Effector memory CD8-positive, alpha-beta T cell (primary cell): ENCODE measurements around the gene CDH4.

Experiments used
- ATAC-seq: fragments of 150-1000 bp; cut with Tn5 transposase; replicated peaks from 2 replicates; pipeline ENCODE4 v1.10.0; 2021; ENCODE audit warnings: mild to moderate bottlenecking, moderate library complexity
- DNase-seq, 3 experiments: peaks; one replicate each; pipeline ENCODE4 v3.0.0; 2021
- H3K27ac Mint-ChIP-seq, 2 donors: one replicate each; pipeline ENCODE4 v1.8.0; 2022; ENCODE audit warnings: mild to moderate bottlenecking in 2 of 2, mixed read lengths in 2 of 2, moderate library complexity in 2 of 2
- H3K27me3 Mint-ChIP-seq, 2 donors: one replicate each; pipeline ENCODE4 v1.8.0; 2022; ENCODE audit warnings: mixed read lengths in 2 of 2
- H3K36me3 Mint-ChIP-seq: one replicate; pipeline ENCODE4 v1.8.0; 2022; ENCODE audit warnings: mild to moderate bottlenecking, moderate library complexity, mixed read lengths; ENCODE audit not compliant: insufficient read depth
- H3K4me1 Mint-ChIP-seq, 2 donors: one replicate each; pipeline ENCODE4 v1.8.0; 2022; ENCODE audit warnings: low read depth in 2 of 2, mixed read lengths in 2 of 2
- H3K4me3 Mint-ChIP-seq, 2 donors: one replicate each; pipeline ENCODE4 v1.8.0; 2022; ENCODE audit warnings: mild to moderate bottlenecking in 2 of 2, mixed read lengths in 2 of 2, moderate library complexity in 2 of 2
- H3K9me3 Mint-ChIP-seq, 2 donors: one replicate each; pipeline ENCODE4 v1.8.0; 2022; ENCODE audit warnings: mixed read lengths in 2 of 2

CDH4 gene

GRCh38 chr20:61723529-61724257 lies 471.6 kb downstream of the CDH4 start:
- H3K27me3 Mint-ChIP-seq: no peaks in the 10 kb centered on the region
- no peak overlapping the region for H3K4me3 Mint-ChIP-seq
- no peak overlapping the region for H3K27ac Mint-ChIP-seq
- H3K36me3 Mint-ChIP-seq: no peaks in the 10 kb centered on the region
- DNase-seq: no peak
- ATAC-seq: no peak
- H3K4me1 Mint-ChIP-seq: peaks cover 12 to 15% of the 10 kb centered on the region in 2 donors
- H3K9me3 Mint-ChIP-seq: no peaks in the 10 kb centered on the region

GRCh38 chr20:61724376-61724775 lies 472.3 kb downstream of the CDH4 start:
- DNase-seq: no peak

DNA sequence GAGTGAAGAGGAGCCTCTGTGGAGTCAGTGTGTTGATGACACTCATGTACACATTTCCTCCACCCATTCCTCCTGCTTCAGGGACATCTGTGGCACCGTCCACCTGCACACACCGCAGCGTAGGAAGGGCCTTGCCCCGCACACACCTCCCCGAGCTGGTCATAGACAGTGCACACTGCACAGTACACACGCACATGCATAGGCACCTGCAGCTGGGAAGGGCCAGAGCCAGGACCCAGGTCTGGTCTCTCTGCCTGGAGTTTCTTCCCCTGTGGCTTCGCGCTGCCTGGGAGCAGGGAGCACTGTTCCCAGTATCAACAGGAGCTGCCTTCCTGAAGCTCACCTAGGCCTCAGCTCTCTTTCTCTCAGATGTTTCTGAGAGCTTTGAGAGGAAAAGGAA lies 473.1 kb downstream of the CDH4 start:
- Mint-ChIP-seq H3K27me3 (no peaks in the 10 kb centered on the region), H3K36me3 (no peaks in the 10 kb centered on the region), H3K27ac (no peak overlapping the region), H3K9me3 (no peaks in the 10 kb centered on the region), H3K4me1 (peaks cover under 1 to 4% of the 10 kb centered on the region in 2 donors), H3K4me3 (no peak overlapping the region)
- DNase-seq: no peak
- no peak for ATAC-seq

More at GRCh38 chr20:61724376-61724775, 472.3 kb downstream of the CDH4 start:
- peaks cover 8 to 10% of the 10 kb centered on the region in 2 donors for H3K4me1 Mint-ChIP-seq
- H3K9me3 Mint-ChIP-seq: no peaks in the 10 kb centered on the region
- H3K36me3 Mint-ChIP-seq: no peaks in the 10 kb centered on the region
- H3K27me3 Mint-ChIP-seq: no peaks in the 10 kb centered on the region
- H3K27ac Mint-ChIP-seq: no peak overlapping the region
- H3K4me3 Mint-ChIP-seq: no peak overlapping the region
- no peak for ATAC-seq

DNA sequence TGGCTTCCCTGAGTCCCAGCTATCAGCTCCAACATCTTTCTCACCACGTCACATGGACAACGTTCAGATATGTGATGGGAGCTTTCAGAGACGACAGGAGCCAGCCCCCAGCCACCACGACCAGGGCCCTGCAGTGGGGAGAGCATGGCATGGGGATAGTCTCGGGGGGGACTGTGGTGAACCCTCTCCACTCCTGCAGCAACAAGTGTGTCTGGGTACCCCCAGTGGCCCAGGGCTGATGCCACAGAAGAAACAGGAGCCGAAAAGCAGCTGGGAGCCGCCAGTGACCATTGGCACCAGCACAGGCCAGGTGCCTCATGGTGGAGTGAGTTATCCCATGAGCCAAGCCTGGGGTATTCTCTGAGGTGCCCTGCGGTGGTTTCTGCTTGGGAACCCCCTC lies 473.9 kb downstream of the CDH4 start:
- H3K4me1 Mint-ChIP-seq: no peaks in the 10 kb centered on the region
- no peak overlapping the region for H3K4me3 Mint-ChIP-seq
- H3K9me3 Mint-ChIP-seq: no peaks in the 10 kb centered on the region
- no peak for ATAC-seq
- DNase-seq: no peak
- H3K36me3 Mint-ChIP-seq: no peaks in the 10 kb centered on the region
- no peak overlapping the region for H3K27ac Mint-ChIP-seq
- no peaks in the 10 kb centered on the region for H3K27me3 Mint-ChIP-seq

DNA sequence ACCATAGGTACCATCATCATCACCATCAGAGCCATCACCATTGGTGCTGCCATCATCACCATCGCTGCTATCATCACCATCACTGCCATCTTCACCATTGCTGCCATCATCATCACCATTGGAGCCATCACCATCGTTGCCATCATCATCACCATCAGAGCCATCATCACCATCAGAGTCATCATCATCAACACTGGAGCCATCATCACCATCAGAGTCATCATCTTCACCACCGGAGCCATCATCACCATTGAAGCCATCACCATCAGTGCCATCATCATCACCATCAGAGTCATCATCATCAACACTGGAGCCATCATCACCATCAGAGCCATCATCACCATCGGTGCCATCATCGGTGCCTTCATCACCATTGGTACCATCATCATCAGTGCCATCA lies 474.9 kb downstream of the CDH4 start:
- Mint-ChIP-seq H3K27ac (no peak overlapping the region), H3K27me3 (peaks cover 1 to 2% of the 10 kb centered on the region in 2 donors), H3K36me3 (no peaks in the 10 kb centered on the region), H3K9me3 (no peaks in the 10 kb centered on the region), H3K4me3 (no peak overlapping the region), H3K4me1 (no peaks in the 10 kb centered on the region)
- no peak for ATAC-seq
- DNase-seq: no peak

DNA sequence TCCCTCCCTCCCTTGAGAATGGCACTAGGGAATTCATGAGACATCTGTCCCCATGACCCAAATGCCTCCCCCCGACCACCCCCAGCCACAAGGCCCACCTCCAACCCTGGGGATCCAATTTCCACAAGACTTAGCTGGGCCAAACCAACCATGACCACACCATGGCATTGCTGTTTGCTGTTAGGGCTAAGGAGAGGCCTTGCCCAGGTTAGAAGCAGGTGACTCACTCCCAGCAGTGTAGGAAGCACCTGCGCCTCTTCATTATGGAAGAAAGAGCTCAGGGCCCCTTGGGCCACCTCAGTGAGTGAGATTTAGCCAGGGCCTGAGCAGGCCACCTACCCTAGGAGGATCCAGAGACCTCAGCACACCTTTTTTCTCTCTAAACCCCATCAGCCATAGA lies 475.7 kb downstream of the CDH4 start:
- no peaks in the 10 kb centered on the region for H3K4me1 Mint-ChIP-seq
- no peak overlapping the region for H3K4me3 Mint-ChIP-seq
- ATAC-seq: no peak
- no peaks in the 10 kb centered on the region for H3K9me3 Mint-ChIP-seq
- no peak for DNase-seq
- H3K27me3 Mint-ChIP-seq: peaks cover 8 to 9% of the 10 kb centered on the region in 2 donors
- H3K36me3 Mint-ChIP-seq: no peaks in the 10 kb centered on the region
- no peak overlapping the region for H3K27ac Mint-ChIP-seq

- Mint-ChIP-seq H3K4me3 (no peak overlapping the region), H3K27ac (no peak overlapping the region), H3K27me3 (peaks cover 8 to 14% of the 10 kb centered on the region in 2 donors), H3K36me3 (no peaks in the 10 kb centered on the region), H3K4me1 (no peaks in the 10 kb centered on the region), H3K9me3 (no peaks in the 10 kb centered on the region)
- DNase-seq (no peak), ATAC-seq (no peak)
These were observed 476.3 kb downstream of the CDH4 start for GRCh38 chr20:61728326-61728725.

- no peak for DNase-seq
- Mint-ChIP-seq H3K36me3 (no peaks in the 10 kb centered on the region), H3K9me3 (no peaks in the 10 kb centered on the region), H3K4me1 (no peaks in the 10 kb centered on the region), H3K4me3 (no peak overlapping the region), H3K27ac (no peak overlapping the region), H3K27me3 (peaks cover 8 to 14% of the 10 kb centered on the region in 2 donors)
- no peak for ATAC-seq
These were observed 477.0 kb downstream of the CDH4 start for GRCh38 chr20:61728786-61729770.

DNA sequence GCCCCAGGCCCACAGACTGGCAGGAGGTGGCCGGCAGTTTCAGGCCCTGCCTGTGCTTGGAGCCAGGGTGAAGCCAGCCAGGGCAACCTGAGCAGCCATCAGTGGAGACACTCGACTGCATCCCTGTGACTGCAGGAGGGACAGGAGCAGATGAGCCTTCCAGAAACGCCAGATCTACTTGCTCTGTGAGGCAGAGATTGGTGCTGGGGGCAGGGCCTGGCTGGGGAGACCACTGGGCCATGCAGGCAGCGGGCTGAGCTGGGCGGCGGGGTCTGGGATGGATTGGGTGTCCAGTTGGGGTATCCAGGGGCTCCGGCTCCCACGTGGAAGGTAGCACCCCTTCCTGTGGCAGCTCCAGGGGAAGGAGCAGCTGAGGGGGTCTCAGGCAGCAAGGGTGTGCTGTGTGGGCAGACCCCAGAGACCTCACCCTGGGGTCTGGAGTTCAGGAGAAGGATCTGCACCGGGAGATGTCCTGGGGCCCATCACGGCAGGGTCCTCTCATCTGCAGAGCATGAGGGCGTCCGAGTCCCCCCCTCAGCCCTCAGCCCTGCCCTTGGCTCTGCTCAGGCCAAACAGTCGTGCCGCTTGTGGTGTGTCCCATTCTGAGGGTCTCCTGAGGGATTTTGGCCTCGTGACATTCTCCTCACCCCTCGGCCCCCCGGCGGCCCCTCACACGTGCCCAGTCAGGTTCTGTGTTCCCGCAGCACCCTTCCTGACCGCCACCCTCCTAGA lies 478.7 kb downstream of the CDH4 start:
- H3K36me3 Mint-ChIP-seq: no peaks in the 10 kb centered on the region
- ATAC-seq (no peak), DNase-seq (no peak)
- no peaks in the 10 kb centered on the region for H3K9me3 Mint-ChIP-seq
- H3K4me3 Mint-ChIP-seq: no peak overlapping the region
- no peaks in the 10 kb centered on the region for H3K4me1 Mint-ChIP-seq
- peaks cover 12 to 16% of the 10 kb centered on the region in 2 donors for H3K27me3 Mint-ChIP-seq
- H3K27ac Mint-ChIP-seq: no peak overlapping the region

GRCh38 chr20:61731363-61732181 lies 479.5 kb downstream of the CDH4 start:
- DNase-seq: no peak
- Mint-ChIP-seq H3K4me3 (no peak overlapping the region), H3K27me3 (peaks cover 18 to 24% of the 10 kb centered on the region in 2 donors), H3K9me3 (no peaks in the 10 kb centered on the region), H3K27ac (no peak overlapping the region), H3K4me1 (no peaks in the 10 kb centered on the region), H3K36me3 (no peaks in the 10 kb centered on the region)
- no peak for ATAC-seq

GRCh38 chr20:61732511-61733210 lies 480.6 kb downstream of the CDH4 start:
- H3K36me3 Mint-ChIP-seq: no peaks in the 10 kb centered on the region
- H3K9me3 Mint-ChIP-seq: no peaks in the 10 kb centered on the region
- no peak overlapping the region for H3K27ac Mint-ChIP-seq
- peaks cover 18 to 25% of the 10 kb centered on the region in 2 donors for H3K27me3 Mint-ChIP-seq
- no peaks in the 10 kb centered on the region for H3K4me1 Mint-ChIP-seq
- H3K4me3 Mint-ChIP-seq: no peak overlapping the region
- ATAC-seq (no peak), DNase-seq (no peak)

GRCh38 chr20:61733216-61733615 lies 481.2 kb downstream of the CDH4 start:
- DNase-seq (no peak), ATAC-seq (no peak)
- H3K4me1 Mint-ChIP-seq: no peaks in the 10 kb centered on the region
- no peaks in the 10 kb centered on the region for H3K36me3 Mint-ChIP-seq
- no peak overlapping the region for H3K4me3 Mint-ChIP-seq
- H3K9me3 Mint-ChIP-seq: no peaks in the 10 kb centered on the region
- H3K27ac Mint-ChIP-seq: no peak overlapping the region
- peaks cover 18 to 25% of the 10 kb centered on the region in 2 donors for H3K27me3 Mint-ChIP-seq
